GM18873 (cell line): ENCODE measurements around the gene TMC2.
A peak's percentile ranks its signal among the peaks of the same experiment; 100 is the strongest.

Experiments used
- ATAC-seq: cut with Tn5 transposase; IDR thresholded peaks from one replicate; pipeline ENCODE4 v1.9.1; 2021; ENCODE audit warnings: mild to moderate bottlenecking, moderate library complexity, moderate number of reproducible peaks; ENCODE audit not compliant: unreplicated experiment, low FRiP score

TMC2 gene

GRCh38 chr20:2619961-2620595, 83.7 kb downstream of the TMC2 start:
- ATAC-seq: no peak

- no peak for ATAC-seq
Observed at GRCh38 chr20:2624190-2624589, 87.8 kb downstream of the TMC2 start.

GRCh38 chr20:2625062-2625461, 88.7 kb downstream of the TMC2 start:
- no peak for ATAC-seq

GRCh38 chr20:2626853-2627541, 90.6 kb downstream of the TMC2 start:
- ATAC-seq: no peak

GRCh38 chr20:2631228-2631627, 94.9 kb downstream of the TMC2 start:
- no peak for ATAC-seq

- no peak for ATAC-seq
Observed at GRCh38 chr20:2633381-2633780, 97.0 kb downstream of the TMC2 start.

GRCh38 chr20:2637246-2637645, 100.9 kb downstream of the TMC2 start:
- ATAC-seq: no peak

GRCh38 chr20:2640260-2640659, 103.9 kb downstream of the TMC2 start:
- ATAC-seq: no peak

- ATAC-seq: no peak
Observed at GRCh38 chr20:2640899-2641298, 104.5 kb downstream of the TMC2 start.

GRCh38 chr20:2643708-2644107, 107.3 kb downstream of the TMC2 start:
- no peak for ATAC-seq

GRCh38 chr20:2651772-2652723, 115.7 kb downstream of the TMC2 start, which contains the start of gene NOP56:
NOP56 (plus strand) TSS chr20:2652632; CDS start chr20:2652661, 29 bp downstream.
- peak; percentile 65 for ATAC-seq

GRCh38 chr20:2652724-2653555, 116.6 kb downstream of the TMC2 start:
- ATAC-seq: peak; percentile 35

GRCh38 chr20:2653556-2654383, 117.4 kb downstream of the TMC2 start:
- no peak for ATAC-seq

- no peak for ATAC-seq
Observed at GRCh38 chr20:2654384-2654822, 118.0 kb downstream of the TMC2 start.

- ATAC-seq: no peak
Observed at GRCh38 chr20:2654831-2655230, 118.5 kb downstream of the TMC2 start.

GRCh38 chr20:2655331-2656116, 119.2 kb downstream of the TMC2 start:
- no peak for ATAC-seq

- no peak for ATAC-seq
Observed at GRCh38 chr20:2656471-2657117, 120.2 kb downstream of the TMC2 start.

- ATAC-seq: no peak
Observed at GRCh38 chr20:2657241-2657640, 120.9 kb downstream of the TMC2 start.
